Germinal center (tissue), 1 donor: ENCODE measurements around the gene FLT1.

Experiments used
- DNase-seq: peaks from one replicate; pipeline ENCODE4 v3.0.0; 2012; ENCODE audit warnings: mixed read lengths, low spot score

FLT1 gene

GRCh38 chr13:28494778-28495537 lies at the start of gene FLT1:
TSS of gene FLT1 (minus strand) at chr13:28495128. CDS start at chr13:28494843, 285 bp downstream.
- DNase-seq: peak; percentile 10

GRCh38 chr13:28544026-28544425 lies 49.1 kb upstream of the FLT1 start:
- DNase-seq: no peak

GRCh38 chr13:28542804-28543203 lies 47.9 kb upstream of the FLT1 start:
- DNase-seq: no peak

- no peak for DNase-seq
Measured at GRCh38 chr13:28541966-28542365, 47.0 kb upstream of the FLT1 start.

- DNase-seq: no peak
Measured at GRCh38 chr13:28540612-28541011, 45.7 kb upstream of the FLT1 start.

- no peak for DNase-seq
Measured at GRCh38 chr13:28539625-28540286, 44.8 kb upstream of the FLT1 start.

- DNase-seq: no peak
Measured at GRCh38 chr13:28538932-28539331, 44.0 kb upstream of the FLT1 start.

- no peak for DNase-seq
Measured at GRCh38 chr13:28537171-28537570, 42.2 kb upstream of the FLT1 start.

GRCh38 chr13:28536371-28536770 lies 41.4 kb upstream of the FLT1 start:
- no peak for DNase-seq

GRCh38 chr13:28535734-28536133 lies 40.8 kb upstream of the FLT1 start:
- DNase-seq: no peak

GRCh38 chr13:28534801-28535200 lies 39.9 kb upstream of the FLT1 start:
- no peak for DNase-seq

- no peak for DNase-seq
Measured at GRCh38 chr13:28534210-28534609, 39.3 kb upstream of the FLT1 start.

GRCh38 chr13:28533441-28534166 lies 38.7 kb upstream of the FLT1 start:
- no peak for DNase-seq

GRCh38 chr13:28533125-28533436 lies 38.2 kb upstream of the FLT1 start:
- DNase-seq: no peak

GRCh38 chr13:28532388-28533124 lies 37.6 kb upstream of the FLT1 start:
- no peak for DNase-seq

GRCh38 chr13:28531845-28532387 lies 37.0 kb upstream of the FLT1 start:
- no peak for DNase-seq

- DNase-seq: no peak
Measured at GRCh38 chr13:28531077-28531844, 36.3 kb upstream of the FLT1 start.

GRCh38 chr13:28530729-28531076 lies 35.8 kb upstream of the FLT1 start:
- no peak for DNase-seq

GRCh38 chr13:28529836-28530235 lies 34.9 kb upstream of the FLT1 start:
- no peak for DNase-seq

GRCh38 chr13:28528848-28529247 lies 33.9 kb upstream of the FLT1 start:
- no peak for DNase-seq

- DNase-seq: no peak
Measured at GRCh38 chr13:28528388-28528787, 33.5 kb upstream of the FLT1 start.

- peak; percentile 56 for DNase-seq
Measured at GRCh38 chr13:28527629-28528028, 32.7 kb upstream of the FLT1 start.
